Spleen (tissue), 13 donors: Measurements from ENCODE around the gene ORC2. TPM values are rescaled to one million over a fixed set of nuclear protein-coding genes. Genes with fewer than 3 reads are reported as not detected.

Experiments
- DNase-seq: peaks from one replicate; pipeline ENCODE4 v3.0.0-alpha.2; 2020
- H3K27ac ChIP-seq, 8 donors: fragments of 200-600 bp; sonication (generic) in 7 of 8; 1 replicate in 4 of 8; 2 replicates in 4 of 8; pipeline versions ENCODE4 v1.5.0 to v1.8.0; 2016 to 2021; ENCODE audit warnings: inconsistent platforms in 4 of 8, mild to moderate bottlenecking in 4 of 8, moderate library complexity in 1 of 8
- H3K27me3 ChIP-seq, 7 donors: fragments of 200-600 bp; sonication (generic) in 6 of 7; replicated peaks in 1 of 7; 1 replicate in 4 of 7; 2 replicates in 3 of 7; pipeline versions ENCODE4 v1.5.0 to v1.8.0; 2016 to 2021; ENCODE audit warnings: inconsistent platforms in 3 of 7, mild to moderate bottlenecking in 1 of 7
- H3K36me3 ChIP-seq, 6 donors: fragments of 200-600 bp; sonication (generic) in 5 of 6; 1 replicate in 4 of 6; 2 replicates in 2 of 6; pipeline versions ENCODE4 v1.5.0 to v1.8.0; 2016 to 2021; ENCODE audit warnings: inconsistent platforms in 2 of 6
- H3K4me1 ChIP-seq, 6 donors: fragments of 200-600 bp; sonication (generic) in 5 of 6; 1 replicate in 3 of 6; 2 replicates in 3 of 6; pipeline versions ENCODE4 v1.5.0 to v1.8.0; 2016 to 2021; ENCODE audit warnings: inconsistent platforms in 3 of 6
- H3K4me3 ChIP-seq, 8 donors: fragments of 200-600 bp; sonication (generic) in 7 of 8; 1 replicate in 4 of 8; 2 replicates in 4 of 8; pipeline versions ENCODE4 v1.5.0 to v1.8.0; 2016 to 2021; ENCODE audit warnings: inconsistent platforms in 4 of 8, mild to moderate bottlenecking in 4 of 8, moderate library complexity in 2 of 8
- H3K9me3 ChIP-seq, 8 donors: fragments of 200-600 bp; sonication (generic) in 7 of 8; 1 replicate in 4 of 8; 2 replicates in 4 of 8; pipeline versions ENCODE4 v1.5.0 to v1.8.0; 2016 to 2021; ENCODE audit warnings: inconsistent platforms in 4 of 8
- POLR2A ChIP-seq, 3 donors: fragments of 450-650 bp; IDR thresholded peaks; one replicate each; pipeline ENCODE4 v1.5.1; 2017; ENCODE audit warnings: antibody characterized with exemption in 3 of 3, mild to moderate bottlenecking in 1 of 3
- POLR2AphosphoS5 ChIP-seq, 3 donors: sonication (generic); formaldehyde crosslinking; IDR thresholded peaks; one replicate each; pipeline ENCODE4 v1.5.1; 2017; ENCODE audit warnings: antibody characterized with exemption in 3 of 3
- WGBS, 5 donors: extraction: QIAGEN DNeasy Blood & Tissue Kit in 3 of 5; methylation state at CpG; one replicate each; pipeline versions ENCODE4 v1.1.5 to v1.1.7; 2013 to 2018; 5-methylcytosine and 5-hydroxymethylcytosine counted together
- intact Hi-C: fragments of 100-400 bp; cut with DNase I; formaldehyde crosslinking; loops from one replicate; pipeline ENCODE4 v1.15.0; 2023; ENCODE audit warnings: low total_unique reads
- long read RNA-seq, 2 donors: transcript quantifications; one replicate each; lab custom pipeline, GENCODE V29; 2026
- polyA plus RNA-seq, 3 donors: library from polyadenylated mRNA; stranded (reverse); fragments of 200-250 nt; gene quantifications; one replicate each; pipeline ENCODE4 v1.2.1, GENCODE V29; 2013
- total RNA-seq, 7 donors: library from RNA; depleted of rRNA in 3 of 7; stranded (reverse); fragments of >200 nt in 3 of 7; fragmentation: NEBNext Ultra II Directional in 4 of 7; extraction: Animal tissue kit (Norgen Biotek cat#: 25700) in 4 of 7; gene quantifications; one replicate each; pipeline versions ENCODE4 v1.1.0 to v1.2.1, GENCODE V29; 2016 to 2021
- TF ChIP-seq, protein P1 (sequence below), 11 experiments: fragments of 200-600 bp in 7 of 11; fragments of 450-650 bp in 4 of 11; sonication (generic) in 4 of 11; IDR thresholded peaks in 8 of 11; conservative IDR thresholded peaks in 3 of 11; 1 replicate in 7 of 11; 2 replicates in 4 of 11; pipeline versions ENCODE4 v1.4.0 to v1.8.0; 2016 to 2021; ENCODE audit warnings: antibody characterized with exemption in 11 of 11, inconsistent platforms in 4 of 11, mild to moderate bottlenecking in 1 of 11
- donor health status: healthy with polysubstance abuse.
- donor health status: DM: no; HTN: no; CAD: no; lungs with moderate emphysema.
- donor health status: DM: no; HTN: no; CAD: no.
- donor health status: Bipolar disorder and iron deficiency.
- donor health status: healthy.
- donor health status: DM: no; HTN: no; CAD: no.
- donor health status: DM: yes; HTN: yes; CAD: no.

The ORC2 gene
- total RNA-seq (10 to 100 TPM; 20.5 to 39.1 (median 35.7) TPM), polyA plus RNA-seq (10 to 100 TPM in 1 of 3 donors, 1 to 10 TPM in 2; 6.9 to 14.5 (median 8.0) TPM)
- long read RNA-seq, donor 1, full-length matches to known transcripts: 5 of 5 reads
- long read RNA-seq, donor 1, partial matches to known transcripts: 0 of 5 reads
- long read RNA-seq, donor 1, other reads (novel, unspliced or antisense): 0 of 5 reads
- long read RNA-seq, donor 2: 0 reads

DNA sequence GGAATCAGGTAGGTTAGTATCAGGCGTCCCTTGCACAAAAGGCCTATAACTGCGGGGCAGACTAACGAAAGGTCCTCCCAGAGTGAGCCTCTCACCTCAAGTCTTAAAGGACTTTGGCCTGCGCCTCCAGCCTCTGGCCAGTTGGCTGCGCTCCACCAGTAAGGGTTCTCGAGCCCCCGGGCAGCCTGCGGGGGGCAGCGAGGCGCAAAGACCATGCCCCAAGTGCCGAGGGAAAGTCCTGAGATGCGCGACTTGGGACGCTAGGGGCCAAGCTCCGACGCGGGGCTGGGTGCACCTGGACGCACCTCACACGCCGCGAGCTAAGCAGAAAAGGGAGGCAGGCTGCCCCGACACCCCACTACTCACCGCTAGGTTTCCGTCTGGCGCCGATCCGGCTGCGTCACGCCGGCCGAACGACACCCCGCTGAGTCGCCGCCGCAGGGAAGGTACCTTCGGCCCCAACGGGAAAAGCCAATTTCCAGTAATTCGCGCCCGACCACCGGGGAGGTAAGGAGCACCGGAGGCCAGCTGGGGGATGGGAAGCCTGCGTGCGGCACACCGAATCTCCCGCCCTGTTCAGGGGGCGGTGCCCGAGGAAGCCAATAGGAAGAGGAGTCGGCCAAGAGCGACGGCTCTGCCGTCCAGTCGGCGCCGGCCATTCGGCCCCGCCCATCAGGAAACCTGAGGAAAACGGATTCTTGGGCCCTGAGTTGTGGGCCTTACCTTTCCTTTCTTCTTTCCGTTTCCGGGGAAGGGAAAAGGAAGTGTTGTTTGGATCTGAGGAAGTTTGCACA lies at the start of gene ORC2:
TSS of gene ORC2 (minus strand) at position 537 of the 794 bp plus-strand sequence. CDS start 5,537 bp downstream, outside the sequence.
- DNase-seq: peak; percentile 94
- Histone ChIP-seq H3K36me3 (peaks cover 0 to 15% (median 5%) of the 10 kb centered on the region in 6 donors), H3K4me1 (peaks cover 10 to 75% (median 39%) of the 10 kb centered on the region in 6 donors), H3K9me3 (no peaks in the 10 kb centered on the region), H3K27ac (peak within 1 kb of the TSS; percentile 83 to 95 (median 92)), H3K27me3 (no peaks in the 10 kb centered on the region), H3K4me3 (peak within 1 kb of the TSS; percentile 82 to 99 (median 94))
- WGBS, 5 donors: 0 to 1% (median 0%) methylated on average over 18 to 61 of the region's 61 CpGs
- intact Hi-C loops: no loop called here
- TF ChIP-seq POLR2AphosphoS5 (IDR thresholded peaks at IDR 0.05) (peak; percentile 84 to 92 (median 87)), POLR2A (IDR thresholded peaks at IDR 0.05) (no peak)
- TF ChIP-seq, protein P1, sequence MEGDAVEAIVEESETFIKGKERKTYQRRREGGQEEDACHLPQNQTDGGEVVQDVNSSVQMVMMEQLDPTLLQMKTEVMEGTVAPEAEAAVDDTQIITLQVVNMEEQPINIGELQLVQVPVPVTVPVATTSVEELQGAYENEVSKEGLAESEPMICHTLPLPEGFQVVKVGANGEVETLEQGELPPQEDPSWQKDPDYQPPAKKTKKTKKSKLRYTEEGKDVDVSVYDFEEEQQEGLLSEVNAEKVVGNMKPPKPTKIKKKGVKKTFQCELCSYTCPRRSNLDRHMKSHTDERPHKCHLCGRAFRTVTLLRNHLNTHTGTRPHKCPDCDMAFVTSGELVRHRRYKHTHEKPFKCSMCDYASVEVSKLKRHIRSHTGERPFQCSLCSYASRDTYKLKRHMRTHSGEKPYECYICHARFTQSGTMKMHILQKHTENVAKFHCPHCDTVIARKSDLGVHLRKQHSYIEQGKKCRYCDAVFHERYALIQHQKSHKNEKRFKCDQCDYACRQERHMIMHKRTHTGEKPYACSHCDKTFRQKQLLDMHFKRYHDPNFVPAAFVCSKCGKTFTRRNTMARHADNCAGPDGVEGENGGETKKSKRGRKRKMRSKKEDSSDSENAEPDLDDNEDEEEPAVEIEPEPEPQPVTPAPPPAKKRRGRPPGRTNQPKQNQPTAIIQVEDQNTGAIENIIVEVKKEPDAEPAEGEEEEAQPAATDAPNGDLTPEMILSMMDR (IDR thresholded peaks at IDR 0.05 in 8 of 11, conservative IDR thresholded peaks at IDR 0.05 in 3 of 11): peak; percentile 64 to 93 (median 82)

DNA sequence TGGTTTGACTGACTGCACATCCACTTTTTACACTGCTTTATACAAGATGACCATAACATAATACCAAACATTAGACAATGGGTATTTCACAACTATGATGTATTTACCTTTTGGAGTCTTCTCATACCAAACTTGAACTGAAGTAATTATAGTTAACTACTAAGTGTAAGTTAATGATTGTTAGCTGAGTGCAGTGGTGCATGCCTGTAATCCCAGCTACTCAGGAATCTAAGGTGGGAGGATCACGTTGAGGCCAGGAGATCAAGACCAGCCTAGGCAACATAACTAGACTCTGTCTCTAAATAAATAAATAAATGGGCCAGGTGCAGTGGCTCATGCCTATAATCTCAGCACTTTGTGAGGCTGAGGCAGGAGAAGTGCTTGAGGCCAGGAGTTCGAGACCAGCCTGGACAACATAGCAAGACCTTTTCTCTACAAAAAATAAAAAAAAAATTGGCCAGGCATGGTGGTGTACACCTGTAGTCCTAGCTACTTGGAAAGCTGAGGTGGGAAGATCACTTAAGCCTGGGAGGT lies 44.9 kb upstream of the ORC2 start:
- no peak overlapping the region for H3K27ac ChIP-seq
- TF ChIP-seq POLR2AphosphoS5 (IDR thresholded peaks at IDR 0.05) (no peak), POLR2A (IDR thresholded peaks at IDR 0.05) (no peak)
- TF ChIP-seq, protein P1 (IDR thresholded peaks at IDR 0.05 in 8 of 11, conservative IDR thresholded peaks at IDR 0.05 in 3 of 11): no peak
- DNase-seq: no peak
- H3K4me1 ChIP-seq: no peaks in the 10 kb centered on the region
- no peaks in the 10 kb centered on the region for H3K9me3 ChIP-seq
- H3K4me3 ChIP-seq: no peak overlapping the region
- intact Hi-C loops: no loop called here
- H3K27me3 ChIP-seq: no peaks in the 10 kb centered on the region
- 93 to 98% (median 97%) methylated on average over 2 of the region's 2 CpGs for WGBS, 5 donors
- peaks cover 0 to 98% (median 43%) of the 10 kb centered on the region in 6 donors for H3K36me3 ChIP-seq

DNA sequence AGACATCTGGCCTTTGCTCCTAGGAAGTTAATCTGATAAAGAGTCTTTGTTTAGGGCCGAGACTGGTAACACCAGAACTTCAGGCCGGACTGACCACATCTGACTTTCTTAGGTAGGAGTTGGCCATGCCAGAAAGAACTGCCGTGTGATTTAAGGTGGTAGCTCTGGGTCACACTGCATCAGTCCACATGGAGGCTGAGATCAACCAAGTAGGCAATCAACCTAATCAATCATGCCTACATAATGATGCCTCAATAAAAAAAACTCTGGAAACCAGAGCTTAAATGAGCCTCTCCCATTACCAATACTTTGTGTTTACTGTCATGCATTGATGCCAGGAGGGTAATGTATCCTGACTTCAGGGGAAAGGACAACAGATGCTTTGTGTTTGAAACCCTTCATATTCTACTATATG lies 44.1 kb upstream of the ORC2 start:
- H3K27me3 ChIP-seq: no peaks in the 10 kb centered on the region
- H3K9me3 ChIP-seq: no peaks in the 10 kb centered on the region
- peaks cover 0 to 98% (median 44%) of the 10 kb centered on the region in 6 donors for H3K36me3 ChIP-seq
- TF ChIP-seq POLR2AphosphoS5 (IDR thresholded peaks at IDR 0.05) (no peak), POLR2A (IDR thresholded peaks at IDR 0.05) (no peak)
- TF ChIP-seq, protein P1 (IDR thresholded peaks at IDR 0.05 in 8 of 11, conservative IDR thresholded peaks at IDR 0.05 in 3 of 11): no peak
- DNase-seq: no peak
- H3K4me1 ChIP-seq: no peaks in the 10 kb centered on the region
- WGBS, 5 donors: 91 to 95% (median 93%) methylated on average over 3 of the region's 3 CpGs
- no peak overlapping the region for H3K27ac ChIP-seq
- intact Hi-C loops: no loop called here
- H3K4me3 ChIP-seq: no peak overlapping the region

DNA sequence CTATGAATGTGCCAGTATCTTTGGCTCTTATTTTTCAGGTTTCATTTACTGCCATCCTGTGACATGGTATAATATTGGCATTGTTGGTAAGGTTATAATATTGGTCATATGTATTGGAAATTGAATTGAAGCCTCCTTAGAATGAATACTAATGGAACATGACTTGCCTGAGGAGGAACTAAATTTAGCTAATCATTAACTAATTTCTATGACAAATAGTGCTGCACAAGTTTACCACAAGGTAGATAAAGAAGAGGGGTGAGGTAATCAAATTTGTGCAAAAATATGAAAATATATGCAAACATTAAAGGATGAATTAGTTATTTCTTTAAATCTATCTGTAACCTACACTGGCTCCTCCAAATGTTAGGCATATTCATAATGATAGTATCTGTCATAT lies 43.2 kb upstream of the ORC2 start:
- Histone ChIP-seq H3K9me3 (no peaks in the 10 kb centered on the region), H3K27ac (no peak overlapping the region), H3K4me1 (no peaks in the 10 kb centered on the region), H3K27me3 (no peaks in the 10 kb centered on the region), H3K36me3 (peaks cover 0 to 98% (median 45%) of the 10 kb centered on the region in 6 donors), H3K4me3 (no peak overlapping the region)
- TF ChIP-seq POLR2A (IDR thresholded peaks at IDR 0.05): no peak
- TF ChIP-seq POLR2AphosphoS5 (IDR thresholded peaks at IDR 0.05): no peak
- TF ChIP-seq, protein P1 (IDR thresholded peaks at IDR 0.05 in 8 of 11, conservative IDR thresholded peaks at IDR 0.05 in 3 of 11): no peak
- intact Hi-C loops: no loop called here
- no peak for DNase-seq
